HG03558 (cell line): ENCODE data around the gene NOS2.

Experiments used
- ATAC-seq: cut with Tn5 transposase; IDR thresholded peaks from one replicate; pipeline ENCODE4 v1.9.1; 2021; ENCODE audit warnings: moderate number of reproducible peaks; ENCODE audit not compliant: unreplicated experiment; ENCODE audit errors: extremely low read depth

Gene NOS2

DNA sequence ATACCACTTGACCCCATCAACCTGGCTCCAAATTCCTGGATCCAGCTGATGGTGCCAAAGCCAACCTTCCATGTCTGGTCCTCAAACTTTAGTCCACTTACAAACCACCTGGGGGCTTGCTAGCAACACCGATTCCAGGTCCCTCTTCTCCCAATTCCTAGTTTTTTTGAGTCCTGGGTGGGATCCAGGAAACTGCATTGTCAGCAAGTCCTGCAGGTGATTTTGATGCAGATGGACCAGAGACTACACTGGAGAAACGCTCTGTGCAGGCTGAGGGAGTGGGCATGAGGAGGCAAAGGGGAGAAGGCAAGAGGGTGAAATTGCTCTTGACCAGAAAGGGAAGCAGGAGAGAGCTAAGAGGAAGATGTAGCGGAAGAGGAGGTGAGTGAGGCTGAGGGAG is 21.0 kb upstream of the NOS2 start:
- no peak for ATAC-seq

DNA sequence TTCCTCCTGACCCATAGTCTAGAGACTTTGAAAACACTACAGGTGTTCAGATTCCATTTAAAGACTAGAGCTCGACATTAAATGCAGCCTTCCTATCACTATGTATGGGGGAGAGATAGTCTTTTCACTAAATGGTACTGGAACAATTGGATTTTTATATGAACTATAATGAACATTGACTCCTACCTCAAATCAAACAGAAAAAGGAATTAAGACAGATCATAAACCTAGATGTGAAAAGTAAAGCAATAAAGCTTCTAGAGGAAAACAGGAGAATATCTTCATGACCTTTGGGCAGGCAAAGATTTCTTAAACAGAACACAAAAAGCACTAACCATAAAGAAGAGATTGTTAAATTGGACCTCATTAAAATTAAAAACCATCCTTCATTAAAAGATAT is 18.8 kb upstream of the NOS2 start:
- no peak for ATAC-seq

- no peak for ATAC-seq
These were observed 18.2 kb upstream of the NOS2 start for GRCh38 chr17:27818401-27819105.

- no peak for ATAC-seq
These were observed 17.4 kb upstream of the NOS2 start for GRCh38 chr17:27817731-27818130.

GRCh38 chr17:27816946-27817345 is 16.6 kb upstream of the NOS2 start:
- no peak for ATAC-seq

- ATAC-seq: no peak
These were observed 11.6 kb upstream of the NOS2 start for GRCh38 chr17:27811961-27812360.

DNA sequence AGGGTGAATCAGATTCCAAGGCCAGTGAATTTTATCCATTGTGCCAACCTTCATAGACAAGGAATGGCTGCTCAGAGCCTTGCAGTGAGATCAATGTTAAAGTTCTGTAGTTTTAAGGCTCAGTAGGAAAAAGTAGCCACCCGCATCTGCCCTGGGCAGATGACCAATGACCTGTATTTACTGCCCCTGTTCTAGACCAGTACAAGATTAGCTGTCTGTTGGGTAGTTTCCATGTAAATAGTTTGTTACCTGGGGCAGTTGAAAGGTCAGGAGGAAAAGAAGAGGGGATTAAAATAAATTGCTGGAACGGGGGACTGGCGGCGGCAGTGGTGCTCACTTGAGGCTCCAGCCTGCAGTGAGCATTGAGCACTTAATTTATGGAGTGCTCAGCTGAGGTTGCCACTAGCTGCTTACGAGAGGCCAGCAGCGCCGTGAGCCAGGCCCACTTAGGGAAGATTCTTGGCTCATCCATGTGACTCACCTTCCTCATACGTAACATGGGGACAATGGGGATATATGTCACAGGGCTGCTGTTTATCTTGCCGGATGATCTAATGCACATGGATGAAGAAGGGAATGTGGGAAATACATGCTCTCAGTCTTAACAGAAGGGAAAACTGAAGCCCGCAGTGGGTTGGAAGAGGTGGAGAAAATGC is 10.7 kb upstream of the NOS2 start:
- no peak for ATAC-seq

DNA sequence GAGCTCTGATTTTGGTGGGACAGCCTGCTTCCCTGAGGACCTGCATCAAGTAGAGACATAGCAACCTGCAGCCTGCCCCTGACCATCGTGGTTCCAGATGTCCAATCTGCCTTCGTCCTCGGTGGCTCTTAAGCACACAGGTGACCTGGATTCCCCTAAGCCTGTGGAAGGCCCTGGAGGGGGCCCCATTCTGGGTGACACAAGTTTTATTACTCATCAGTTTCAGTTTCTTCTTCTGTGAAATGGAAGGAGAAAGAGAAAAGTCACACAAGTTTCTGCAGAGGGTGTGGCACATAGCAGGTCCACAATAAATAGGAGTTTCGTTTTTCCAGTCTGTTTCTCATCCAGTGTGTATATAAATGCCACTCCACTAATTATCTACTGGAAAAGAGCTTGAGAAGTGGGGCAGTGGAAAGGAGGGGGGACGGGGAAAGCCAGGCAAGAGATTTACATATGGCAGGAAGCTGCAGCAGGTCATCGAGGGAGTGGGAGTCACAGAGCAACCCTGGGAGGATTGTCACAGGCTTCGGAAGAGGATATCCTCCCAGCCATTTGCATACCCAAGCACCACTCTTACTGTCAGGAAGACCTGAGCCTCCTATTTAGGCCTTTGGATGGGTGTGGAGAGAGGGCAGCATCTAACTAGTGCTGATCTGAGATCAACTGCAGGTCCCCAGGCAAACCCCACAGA is 10.0 kb upstream of the NOS2 start:
- peak; percentile 26 for ATAC-seq

GRCh38 chr17:27809555-27809954 is 9.2 kb upstream of the NOS2 start:
- no peak for ATAC-seq

- no peak for ATAC-seq
These were observed 8.3 kb upstream of the NOS2 start for GRCh38 chr17:27808628-27809027.

DNA sequence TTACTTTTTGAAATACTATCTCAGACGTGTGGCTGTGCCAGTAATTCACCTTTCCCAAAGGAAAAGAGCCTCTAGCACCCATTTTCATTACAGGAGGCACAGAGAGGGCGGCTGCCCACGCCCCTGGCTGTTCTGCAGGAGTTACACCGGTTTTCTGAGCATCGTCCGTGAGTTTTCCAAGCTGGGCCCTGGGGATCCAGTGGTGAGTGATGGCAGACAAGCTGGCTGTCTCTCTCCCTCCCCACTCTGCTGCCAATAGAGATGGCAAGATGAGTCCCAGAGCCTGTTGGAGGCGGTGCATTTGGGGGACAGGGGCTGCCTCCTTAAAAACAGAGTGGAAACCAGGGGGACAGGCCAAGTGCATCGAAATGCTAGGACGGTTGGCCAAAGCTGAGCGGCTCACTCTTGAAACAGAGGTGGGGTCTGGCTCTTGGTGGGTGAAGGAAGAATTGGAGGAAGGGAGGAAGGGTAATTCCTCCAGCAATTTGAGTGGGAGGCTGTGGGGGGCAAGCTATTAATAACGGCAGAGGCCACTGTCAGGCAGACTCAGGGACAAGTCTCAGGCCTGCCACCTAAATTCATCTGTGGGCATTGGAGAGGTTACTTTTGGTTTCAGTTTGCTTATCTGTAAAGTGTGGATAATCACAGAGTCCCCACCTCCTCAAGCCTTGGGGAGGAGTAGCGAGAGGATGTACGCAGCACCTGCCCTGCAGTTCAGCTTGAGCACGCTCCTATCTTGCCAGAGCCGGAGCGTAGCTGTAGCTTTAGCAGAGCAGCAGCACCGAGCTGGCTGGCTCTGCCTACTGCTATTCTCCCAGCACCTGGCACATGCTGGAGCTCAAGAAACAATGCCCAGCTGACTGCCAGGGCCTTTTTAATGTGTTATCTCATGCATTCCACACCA is 7.5 kb upstream of the NOS2 start:
- peak; percentile 51 for ATAC-seq

- no peak for ATAC-seq
These were observed 5.3 kb upstream of the NOS2 start for GRCh38 chr17:27805520-27806146.

DNA sequence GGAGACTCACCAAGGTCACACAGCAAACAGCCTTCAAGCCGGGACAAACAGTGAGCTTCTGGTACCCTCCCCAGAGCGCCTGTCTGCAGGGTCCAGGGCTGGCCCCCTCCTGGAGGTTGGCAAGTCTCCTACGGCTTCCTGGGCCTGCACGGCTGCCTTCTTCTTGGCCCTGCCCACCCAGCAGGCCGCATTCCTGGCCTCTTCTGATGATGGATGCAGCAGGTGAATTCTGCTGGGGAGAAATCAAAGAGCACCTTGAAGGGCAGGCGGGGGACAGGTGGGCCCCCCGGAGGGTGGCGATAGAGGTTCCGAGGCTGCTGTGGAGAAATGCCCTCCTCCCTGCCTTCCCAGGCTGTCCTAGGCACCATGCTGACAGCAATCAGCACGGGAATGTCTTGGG is 3.8 kb upstream of the NOS2 start:
- ATAC-seq: no peak

GRCh38 chr17:27802962-27803680 is 2.8 kb upstream of the NOS2 start:
- no peak for ATAC-seq

- ATAC-seq: no peak
These were observed 1.7 kb upstream of the NOS2 start for GRCh38 chr17:27802033-27802432.

DNA sequence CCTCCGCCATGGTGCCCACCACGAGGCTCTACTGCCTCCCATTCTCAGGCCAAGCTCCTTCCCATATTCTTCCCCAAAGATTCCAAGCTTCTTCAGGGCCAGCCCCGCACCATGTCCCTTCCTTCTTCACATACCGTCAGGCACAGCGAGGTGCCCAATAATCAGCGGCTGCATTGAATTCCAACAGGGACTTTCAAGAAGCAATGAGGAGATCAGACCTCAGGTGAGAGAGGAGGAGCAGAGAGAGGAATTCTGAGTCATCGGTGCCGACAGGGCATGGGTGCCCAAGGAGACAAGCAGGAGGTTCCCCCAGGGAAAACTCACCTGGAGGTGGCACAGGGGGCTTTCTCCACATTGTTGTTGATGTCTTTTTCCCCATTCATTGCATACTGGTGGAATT is 2.0 kb downstream of the NOS2 start:
- no peak for ATAC-seq

- ATAC-seq: no peak
These were observed 2.8 kb downstream of the NOS2 start for GRCh38 chr17:27797390-27798091.

DNA sequence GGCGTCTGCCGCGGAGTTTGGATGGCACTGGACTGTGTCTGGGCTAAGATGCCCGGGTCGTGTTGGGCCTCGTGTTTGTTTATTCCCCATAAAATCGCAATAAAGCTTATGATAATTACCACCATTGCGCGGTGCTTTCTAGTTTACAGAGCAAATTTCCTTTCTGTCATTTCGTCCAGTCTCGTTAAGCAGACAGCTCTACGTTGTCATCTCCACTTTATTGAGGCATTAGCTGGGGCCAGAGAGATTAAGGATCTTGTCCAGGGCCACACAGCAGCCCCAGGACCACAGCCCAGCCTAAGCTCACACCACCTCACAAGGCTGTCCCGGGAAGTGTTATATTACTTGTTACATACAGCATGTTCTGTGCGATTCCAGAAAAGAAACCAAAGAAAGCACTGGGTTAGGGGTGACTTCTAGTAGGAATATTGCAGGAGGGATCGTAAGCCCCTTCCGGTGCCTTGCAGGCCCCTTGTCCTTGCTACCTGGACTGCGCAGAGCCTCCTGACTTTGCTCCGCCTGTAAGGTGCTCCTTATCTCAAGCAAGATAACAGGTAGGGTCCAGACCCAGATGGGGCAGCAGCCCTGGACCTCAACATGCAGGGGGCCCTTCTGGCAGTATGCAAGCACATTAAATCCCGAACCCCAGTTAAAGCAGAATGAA is 6.3 kb downstream of the NOS2 start:
- ATAC-seq: no peak
